H9 (cell line): ENCODE results near the gene TRMT61A. TPM values are rescaled to one million over a fixed set of nuclear protein-coding genes. Genes with fewer than 3 reads are reported as not detected.

Experiments
- DNase-seq: peaks from one replicate; pipeline ENCODE4 v3.0.0-alpha.2; 2017
- H2AFZ ChIP-seq: one replicate; pipeline ENCODE4 v1.6.1; 2013; ENCODE audit warnings: mild to moderate bottlenecking, low read length, control low read depth, moderate library complexity
- H2AK5ac ChIP-seq: 2 replicates; pipeline ENCODE4 v1.6.1; 2013; ENCODE audit warnings: low read length, control low read depth, mixed read lengths; ENCODE audit not compliant: insufficient read length
- H2BK120ac ChIP-seq: one replicate; pipeline ENCODE4 v1.6.1; 2013; ENCODE audit warnings: low read depth, mild to moderate bottlenecking, low read length, control low read depth, inconsistent platforms; ENCODE audit not compliant: poor library complexity, severe bottlenecking
- H2BK12ac ChIP-seq: 2 replicates; pipeline ENCODE4 v1.6.1; 2013; ENCODE audit warnings: low read length, control low read depth, mixed read lengths, low read depth; ENCODE audit not compliant: insufficient read length
- H2BK15ac ChIP-seq: 2 replicates; pipeline ENCODE4 v1.6.1; 2013; ENCODE audit warnings: low read depth, low read length, control low read depth
- H2BK20ac ChIP-seq: one replicate; pipeline ENCODE4 v1.6.1; 2013; ENCODE audit warnings: low read depth, mild to moderate bottlenecking, low read length, control low read depth, inconsistent platforms; ENCODE audit not compliant: poor library complexity, severe bottlenecking
- H2BK5ac ChIP-seq: 2 replicates; pipeline ENCODE4 v1.6.1; 2013; ENCODE audit warnings: low read length, control low read depth, mixed read lengths; ENCODE audit not compliant: insufficient read length
- H3K14ac ChIP-seq: 2 replicates; pipeline ENCODE4 v1.6.1; 2013; ENCODE audit warnings: low read length, control low read depth; ENCODE audit not compliant: insufficient read depth
- H3K18ac ChIP-seq: 2 replicates; pipeline ENCODE4 v1.6.1; 2013; ENCODE audit warnings: low read depth, mild to moderate bottlenecking, mixed read lengths, low read length, control low read depth; ENCODE audit not compliant: insufficient read length
- H3K23ac ChIP-seq: 2 replicates; pipeline ENCODE4 v1.6.1; 2013; ENCODE audit warnings: low read length, control low read depth, mixed read lengths, low read depth; ENCODE audit not compliant: insufficient read length
- H3K23me2 ChIP-seq: 2 replicates; pipeline ENCODE4 v1.6.1; 2013; ENCODE audit warnings: low read depth, mild to moderate bottlenecking, mixed read lengths, low read length, control low read depth; ENCODE audit not compliant: insufficient read length, poor library complexity, severe bottlenecking
- H3K27ac ChIP-seq: 2 replicates; pipeline ENCODE4 v1.5.1; 2013; ENCODE audit warnings: low read length, control low read depth, mixed read lengths, low read depth; ENCODE audit not compliant: insufficient read length
- H3K27me3 ChIP-seq: 2 replicates; pipeline ENCODE4 v1.6.1; 2013; ENCODE audit warnings: low read length, control low read depth, inconsistent platforms; ENCODE audit not compliant: insufficient read depth
- H3K4ac ChIP-seq: 2 replicates; pipeline ENCODE4 v1.6.1; 2013; ENCODE audit warnings: low read depth, mild to moderate bottlenecking, control low read depth, inconsistent platforms, low read length, moderate library complexity
- H3K4me1 ChIP-seq: 2 replicates; pipeline ENCODE4 v1.6.1; 2013; ENCODE audit warnings: low read length, control low read depth, inconsistent platforms; ENCODE audit not compliant: insufficient read depth
- H3K4me2 ChIP-seq: 2 replicates; pipeline ENCODE4 v1.6.1; 2013; ENCODE audit warnings: low read length, control low read depth, mixed read lengths; ENCODE audit not compliant: insufficient read length, insufficient read depth
- H3K56ac ChIP-seq: 2 replicates; pipeline ENCODE4 v1.6.1; 2013; ENCODE audit warnings: low read depth, mild to moderate bottlenecking, mixed read lengths, low read length, control low read depth; ENCODE audit not compliant: insufficient read length
- H3K79me1 ChIP-seq: 2 replicates; pipeline ENCODE4 v1.6.1; 2013; ENCODE audit warnings: low read depth, mild to moderate bottlenecking, moderate library complexity, low read length, control low read depth, inconsistent platforms; ENCODE audit not compliant: insufficient read depth, poor library complexity, severe bottlenecking
- H3K79me2 ChIP-seq: 2 replicates; pipeline ENCODE4 v1.6.1; 2013; ENCODE audit warnings: low read length, control low read depth, inconsistent platforms; ENCODE audit not compliant: insufficient read depth
- H3K9ac ChIP-seq: 2 replicates; pipeline ENCODE4 v1.6.1; 2013; ENCODE audit warnings: low read length, control low read depth, mixed read lengths; ENCODE audit not compliant: insufficient read length; ENCODE audit errors: extremely low read depth
- H3K9me3 ChIP-seq: one replicate; pipeline ENCODE4 v1.6.1; 2013; ENCODE audit warnings: low read depth, low read length, inconsistent platforms; ENCODE audit not compliant: control insufficient read depth
- H3T11ph ChIP-seq: one replicate; pipeline ENCODE4 v1.6.1; 2013; ENCODE audit warnings: mild to moderate bottlenecking, low read length, control low read depth, inconsistent platforms
- H4K20me1 ChIP-seq: one replicate; pipeline ENCODE4 v1.6.1; 2013; ENCODE audit not compliant: control insufficient read depth, insufficient read length, insufficient read depth
- H4K5ac ChIP-seq: 2 replicates; pipeline ENCODE4 v1.6.1; 2013; ENCODE audit warnings: low read depth, mild to moderate bottlenecking, mixed read lengths, low read length, control low read depth; ENCODE audit not compliant: insufficient read length
- H4K8ac ChIP-seq: replicated peaks from 2 replicates; pipeline ENCODE4 v1.6.1; 2013; ENCODE audit warnings: low read length, control low read depth, mixed read lengths, low read depth; ENCODE audit not compliant: insufficient read length
- H4K91ac ChIP-seq: 2 replicates; pipeline ENCODE4 v1.6.1; 2013; ENCODE audit warnings: low read depth, mild to moderate bottlenecking, moderate library complexity, mixed read lengths, low read length, control low read depth; ENCODE audit not compliant: insufficient read length
- H3K27ac Mint-ChIP-seq, 3 experiments: 2 replicates in 2 of 3; 3 replicates in 1 of 3; pipeline ENCODE4 v1.8.0; 2020 to 2021; ENCODE audit warnings: mixed read lengths in 3 of 3, mild to moderate bottlenecking in 1 of 3, moderate library complexity in 1 of 3
- H3K27me3 Mint-ChIP-seq: 2 replicates; pipeline ENCODE4 v1.8.0; 2021; ENCODE audit warnings: low read depth, mild to moderate bottlenecking, moderate library complexity, mixed read lengths
- H3K36me3 Mint-ChIP-seq, 3 experiments: 2 replicates in 2 of 3; 3 replicates in 1 of 3; pipeline ENCODE4 v1.8.0; 2020 to 2021; ENCODE audit warnings: low read depth in 3 of 3, mixed read lengths in 3 of 3; ENCODE audit not compliant: insufficient read depth in 1 of 3
- H3K4me1 Mint-ChIP-seq, 2 experiments: 2 replicates each; pipeline ENCODE4 v1.8.0; 2020; ENCODE audit warnings: mixed read lengths in 2 of 2
- H3K4me3 Mint-ChIP-seq, 2 experiments: 2 replicates in 1 of 2; 3 replicates in 1 of 2; pipeline ENCODE4 v1.8.0; 2020 to 2021; ENCODE audit warnings: mild to moderate bottlenecking in 2 of 2, mixed read lengths in 2 of 2, moderate library complexity in 1 of 2
- H3K9me3 Mint-ChIP-seq, 2 experiments: 2 replicates in 1 of 2; 3 replicates in 1 of 2; pipeline ENCODE4 v1.8.0; 2020; ENCODE audit warnings: mild to moderate bottlenecking in 2 of 2, mixed read lengths in 2 of 2, moderate library complexity in 1 of 2
- WGBS: extraction: QIAGEN DNeasy Blood & Tissue Kit; methylation state at CpG from one replicate; pipeline ENCODE4 v1.1.7; 2013; ENCODE audit warnings: missing lambda C conversion rate, low lambda C conversion rate, mixed read lengths; ENCODE audit not compliant: insufficient read length; ENCODE audit errors: extremely low coverage; 5-methylcytosine and 5-hydroxymethylcytosine counted together
- total RNA-seq: library from RNA; stranded (reverse); gene quantifications from 2 replicates; pipeline ENCODE4 v1.2.1, GENCODE V29; 2021
- TF ChIP-seq, protein P1 (sequence below): fragments of 200-600 bp; sonication (generic); conservative IDR thresholded peaks from 3 replicates; pipeline ENCODE4 v1.8.0; 2021; ENCODE audit warnings: antibody characterized with exemption, mild to moderate bottlenecking

TRMT61A gene
- total RNA-seq, 1 experiment from 2014 or later = 21.9 TPM

DNA sequence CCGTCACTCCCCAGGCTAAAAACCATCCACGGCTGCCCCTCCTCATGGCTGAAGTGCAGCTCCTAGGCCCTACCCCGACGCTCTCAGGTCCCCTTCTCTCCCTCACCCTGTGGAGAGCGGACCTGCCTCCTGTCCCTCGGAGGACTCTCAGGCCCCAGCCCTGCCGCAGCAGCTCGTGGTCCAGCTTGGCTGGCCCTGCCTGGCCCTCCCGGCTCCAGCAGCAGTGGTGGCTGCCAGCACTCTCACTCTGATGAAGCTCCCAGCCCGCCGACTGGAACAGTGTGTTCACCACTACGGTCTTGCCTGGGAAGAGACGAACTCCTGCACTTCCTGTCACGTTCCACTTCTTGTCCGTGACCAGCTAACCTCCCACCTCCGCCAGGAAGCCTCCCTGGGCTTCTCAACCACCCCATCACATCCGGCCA lies 22.4 kb downstream of the TRMT61A start:
- no peak overlapping the region for H2BK12ac ChIP-seq
- no peak overlapping the region for H3K4ac ChIP-seq
- no peak overlapping the region for H3K18ac ChIP-seq
- no peaks in the 10 kb centered on the region for H3K9me3 Mint-ChIP-seq
- H2AFZ ChIP-seq = no peak overlapping the region
- no peaks in the 10 kb centered on the region for H3K79me2 ChIP-seq
- no peak overlapping the region for H3K23ac ChIP-seq
- no peak for DNase-seq
- no peak overlapping the region for H3K9ac ChIP-seq
- no peak overlapping the region for H2BK5ac ChIP-seq
- H3K56ac ChIP-seq = no peak overlapping the region
- H3K9me3 ChIP-seq = no peaks in the 10 kb centered on the region
- H4K8ac ChIP-seq = no peak overlapping the region
- no peak overlapping the region for H4K5ac ChIP-seq
- H3K4me2 ChIP-seq = no peak overlapping the region
- H3K27ac ChIP-seq = no peak overlapping the region
- no peak overlapping the region for H2BK120ac ChIP-seq
- no peaks in the 10 kb centered on the region for H3K27me3 Mint-ChIP-seq
- no CpG with 5 or more reads among the region's 17 CpGs for WGBS
- no peak overlapping the region for H2BK15ac ChIP-seq
- H2BK20ac ChIP-seq = no peak overlapping the region
- H3K4me3 Mint-ChIP-seq = no peak overlapping the region; a peak in 1 of 5 replicates
- H3K79me1 ChIP-seq = no peaks in the 10 kb centered on the region
- H3K27ac Mint-ChIP-seq = peak overlapping the region in 2 of 3 experiments; percentile 64 to 86; a peak in 5 of 7 replicates
- H3K36me3 Mint-ChIP-seq = peaks cover 0 to 3% (median 0%) of the 10 kb centered on the region in 3 experiments; a peak in 1 of 7 replicates
- no peaks in the 10 kb centered on the region for H3K4me1 ChIP-seq
- TF ChIP-seq, protein P1, sequence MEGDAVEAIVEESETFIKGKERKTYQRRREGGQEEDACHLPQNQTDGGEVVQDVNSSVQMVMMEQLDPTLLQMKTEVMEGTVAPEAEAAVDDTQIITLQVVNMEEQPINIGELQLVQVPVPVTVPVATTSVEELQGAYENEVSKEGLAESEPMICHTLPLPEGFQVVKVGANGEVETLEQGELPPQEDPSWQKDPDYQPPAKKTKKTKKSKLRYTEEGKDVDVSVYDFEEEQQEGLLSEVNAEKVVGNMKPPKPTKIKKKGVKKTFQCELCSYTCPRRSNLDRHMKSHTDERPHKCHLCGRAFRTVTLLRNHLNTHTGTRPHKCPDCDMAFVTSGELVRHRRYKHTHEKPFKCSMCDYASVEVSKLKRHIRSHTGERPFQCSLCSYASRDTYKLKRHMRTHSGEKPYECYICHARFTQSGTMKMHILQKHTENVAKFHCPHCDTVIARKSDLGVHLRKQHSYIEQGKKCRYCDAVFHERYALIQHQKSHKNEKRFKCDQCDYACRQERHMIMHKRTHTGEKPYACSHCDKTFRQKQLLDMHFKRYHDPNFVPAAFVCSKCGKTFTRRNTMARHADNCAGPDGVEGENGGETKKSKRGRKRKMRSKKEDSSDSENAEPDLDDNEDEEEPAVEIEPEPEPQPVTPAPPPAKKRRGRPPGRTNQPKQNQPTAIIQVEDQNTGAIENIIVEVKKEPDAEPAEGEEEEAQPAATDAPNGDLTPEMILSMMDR = no peak
- H3K4me1 Mint-ChIP-seq = peaks cover 7 to 8% of the 10 kb centered on the region in 2 experiments
- no peak overlapping the region for H4K91ac ChIP-seq
- no peak overlapping the region for H2AK5ac ChIP-seq
- H3K23me2 ChIP-seq = no peaks in the 10 kb centered on the region
- no peaks in the 10 kb centered on the region for H3K27me3 ChIP-seq
- H3K14ac ChIP-seq = no peak overlapping the region
- no peak overlapping the region for H3T11ph ChIP-seq
- no peaks in the 10 kb centered on the region for H4K20me1 ChIP-seq
